ENCODE measurements around the gene CGNL1.

CGNL1 gene

GRCh38 chr15:57329582-57330367 lies 46.5 kb upstream of the CGNL1 start:
- TF ChIP-seq TAF1 (IDR thresholded peaks at IDR 0.05; ENCODE audit: low read depth) (no peak), ZBTB7A (IDR thresholded peaks at IDR 0.05; ENCODE audit: low read depth) (no peak), MAX (IDR thresholded peaks at IDR 0.05) (no peak), USF1 (IDR thresholded peaks at IDR 0.05) (no peak), CREB1 (IDR thresholded peaks at IDR 0.05; ENCODE audit: low read depth) (no peak), EGR1 (IDR thresholded peaks at IDR 0.05) (no peak), YY1 (IDR thresholded peaks at IDR 0.05; ENCODE audit: low read depth) (no peak), NFIC (IDR thresholded peaks at IDR 0.05) (no peak), RAD21 (IDR thresholded peaks at IDR 0.05; ENCODE audit: low read depth) (no peak), TCF12 (IDR thresholded peaks at IDR 0.05; ENCODE audit: low read depth) (no peak), FOXM1 (IDR thresholded peaks at IDR 0.05; ENCODE audit: borderline replicate concordance, low read depth) (no peak), EP300 (IDR thresholded peaks at IDR 0.05; ENCODE audit: borderline replicate concordance) (no peak)

- TF ChIP-seq CEBPB (IDR thresholded peaks at IDR 0.05) (no peak), MAX (IDR thresholded peaks at IDR 0.05) (no peak), ZBTB7A (IDR thresholded peaks at IDR 0.05; ENCODE audit: low read depth) (no peak), RAD21 (IDR thresholded peaks at IDR 0.05; ENCODE audit: low read depth) (no peak), TEAD4 (IDR thresholded peaks at IDR 0.05) (no peak), EGR1 (IDR thresholded peaks at IDR 0.05) (no peak), NFIC (IDR thresholded peaks at IDR 0.05) (no peak)
These were observed 45.5 kb upstream of the CGNL1 start for GRCh38 chr15:57330619-57331340.

- TF ChIP-seq YY1 (IDR thresholded peaks at IDR 0.05; ENCODE audit: low read depth) (no peak), TCF12 (IDR thresholded peaks at IDR 0.05; ENCODE audit: low read depth) (no peak), RAD21 (IDR thresholded peaks at IDR 0.05; ENCODE audit: low read depth) (no peak), CEBPB (IDR thresholded peaks at IDR 0.05) (no peak), TEAD4 (IDR thresholded peaks at IDR 0.05) (no peak), EP300 (IDR thresholded peaks at IDR 0.05; ENCODE audit: borderline replicate concordance) (no peak), CREB1 (IDR thresholded peaks at IDR 0.05; ENCODE audit: low read depth) (no peak), REST (IDR thresholded peaks at IDR 0.05; ENCODE audit: low read depth) (no peak), ZBTB7A (IDR thresholded peaks at IDR 0.05; ENCODE audit: low read depth) (no peak), MAX (IDR thresholded peaks at IDR 0.05) (no peak), TAF1 (IDR thresholded peaks at IDR 0.05; ENCODE audit: low read depth) (no peak), USF1 (IDR thresholded peaks at IDR 0.05) (no peak), EGR1 (IDR thresholded peaks at IDR 0.05) (no peak), FOXM1 (IDR thresholded peaks at IDR 0.05; ENCODE audit: borderline replicate concordance, low read depth) (no peak), NFIC (IDR thresholded peaks at IDR 0.05) (no peak)
These were observed 44.0 kb upstream of the CGNL1 start for GRCh38 chr15:57332326-57332725.

- TF ChIP-seq MAX (IDR thresholded peaks at IDR 0.05), result no peak
These were observed 42.8 kb upstream of the CGNL1 start for GRCh38 chr15:57333487-57333886.

- TF ChIP-seq EP300 (IDR thresholded peaks at IDR 0.05; ENCODE audit: borderline replicate concordance) (no peak), REST (IDR thresholded peaks at IDR 0.05; ENCODE audit: low read depth) (no peak), CEBPB (IDR thresholded peaks at IDR 0.05) (no peak), TAF1 (IDR thresholded peaks at IDR 0.05; ENCODE audit: low read depth) (no peak), TCF12 (IDR thresholded peaks at IDR 0.05; ENCODE audit: low read depth) (no peak), NFIC (IDR thresholded peaks at IDR 0.05) (no peak), RAD21 (IDR thresholded peaks at IDR 0.05; ENCODE audit: low read depth) (no peak), CREB1 (IDR thresholded peaks at IDR 0.05; ENCODE audit: low read depth) (no peak), YY1 (IDR thresholded peaks at IDR 0.05; ENCODE audit: low read depth) (no peak), ZBTB7A (IDR thresholded peaks at IDR 0.05; ENCODE audit: low read depth) (no peak), USF1 (IDR thresholded peaks at IDR 0.05) (no peak), TEAD4 (IDR thresholded peaks at IDR 0.05) (no peak), MAX (IDR thresholded peaks at IDR 0.05) (no peak), FOXM1 (IDR thresholded peaks at IDR 0.05; ENCODE audit: borderline replicate concordance, low read depth) (no peak)
These were observed 42.0 kb upstream of the CGNL1 start for GRCh38 chr15:57334257-57334656.
